T-helper 2 cell (primary cell): ENCODE results near the gene LEKR1.

Source experiments
- DNase-seq, 5 experiments: peaks; one replicate each; pipeline versions ENCODE4 v3.0.0 to v3.0.0-alpha.2; 2012 to 2022

LEKR1 gene

GRCh38 chr3:156987946-156988345 is 161.8 kb downstream of the LEKR1 start:
- no peak for DNase-seq

- DNase-seq: no peak
Observed at GRCh38 chr3:156997351-156997750, 171.2 kb downstream of the LEKR1 start.

- no peak for DNase-seq
Observed at GRCh38 chr3:157001221-157001957, 175.2 kb downstream of the LEKR1 start.

- DNase-seq: no peak
Observed at GRCh38 chr3:157021679-157022078, 195.5 kb downstream of the LEKR1 start.

- DNase-seq: no peak
Observed at GRCh38 chr3:157023226-157023625, 197.1 kb downstream of the LEKR1 start.

GRCh38 chr3:157026091-157026490 is 199.9 kb downstream of the LEKR1 start:
- no peak for DNase-seq

GRCh38 chr3:157027861-157028745 is 201.9 kb downstream of the LEKR1 start:
- no peak for DNase-seq

- no peak for DNase-seq
Observed at GRCh38 chr3:157029365-157029790, 203.2 kb downstream of the LEKR1 start.

- no peak for DNase-seq
Observed at GRCh38 chr3:157030712-157031111, 204.6 kb downstream of the LEKR1 start.

GRCh38 chr3:157033001-157033400 is 206.8 kb downstream of the LEKR1 start:
- no peak for DNase-seq

GRCh38 chr3:157040456-157040855 is 214.3 kb downstream of the LEKR1 start:
- no peak for DNase-seq

- DNase-seq: no peak
Observed at GRCh38 chr3:157042226-157042625, 216.1 kb downstream of the LEKR1 start.

GRCh38 chr3:157043771-157044170 is 217.6 kb downstream of the LEKR1 start:
- no peak for DNase-seq

- DNase-seq: no peak
Observed at GRCh38 chr3:157045238-157045850, 219.2 kb downstream of the LEKR1 start.

GRCh38 chr3:157046520-157046919 is 220.4 kb downstream of the LEKR1 start:
- no peak for DNase-seq

- DNase-seq: no peak
Observed at GRCh38 chr3:157051055-157051454, 224.9 kb downstream of the LEKR1 start.

GRCh38 chr3:157051591-157051990 is 225.4 kb downstream of the LEKR1 start:
- no peak for DNase-seq

- no peak for DNase-seq
Observed at GRCh38 chr3:157056035-157056434, 229.9 kb downstream of the LEKR1 start.

GRCh38 chr3:157058392-157059071 is 232.4 kb downstream of the LEKR1 start:
- no peak for DNase-seq

GRCh38 chr3:157059181-157059580 is 233.0 kb downstream of the LEKR1 start:
- DNase-seq: peak in 1 of 5 experiments; percentile 71

- peak in 1 of 5 experiments; percentile 79 for DNase-seq
Observed at GRCh38 chr3:157059661-157060060, 233.5 kb downstream of the LEKR1 start.

GRCh38 chr3:157061265-157061664 is 235.1 kb downstream of the LEKR1 start:
- DNase-seq: no peak

GRCh38 chr3:157063469-157063868 is 237.3 kb downstream of the LEKR1 start:
- no peak for DNase-seq
